ENCODE data around the gene SEPHS1.

SEPHS1 gene

DNA sequence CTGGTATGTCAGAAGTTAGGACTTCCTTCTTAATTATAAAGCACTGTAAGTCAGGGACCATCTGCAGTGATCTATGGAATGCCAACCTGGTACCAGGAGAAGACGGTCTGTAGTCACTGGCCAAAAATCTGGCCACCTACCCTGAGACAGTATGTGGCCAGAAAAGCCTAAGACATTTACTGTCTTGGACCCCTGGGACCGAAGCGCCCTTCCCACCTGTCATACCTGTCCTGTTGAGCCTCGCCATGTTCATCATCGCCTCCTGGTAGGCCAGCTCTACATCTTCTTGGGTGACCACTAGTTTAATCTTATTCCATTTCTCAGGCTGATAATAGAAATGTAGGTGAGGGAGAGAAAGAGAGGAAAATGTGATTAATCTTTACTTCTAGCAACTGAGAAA, 20.0 kb downstream of the SEPHS1 start:
- DNase-seq (ENCODE audit: low read depth in 2 of 2) = no peak

DNA sequence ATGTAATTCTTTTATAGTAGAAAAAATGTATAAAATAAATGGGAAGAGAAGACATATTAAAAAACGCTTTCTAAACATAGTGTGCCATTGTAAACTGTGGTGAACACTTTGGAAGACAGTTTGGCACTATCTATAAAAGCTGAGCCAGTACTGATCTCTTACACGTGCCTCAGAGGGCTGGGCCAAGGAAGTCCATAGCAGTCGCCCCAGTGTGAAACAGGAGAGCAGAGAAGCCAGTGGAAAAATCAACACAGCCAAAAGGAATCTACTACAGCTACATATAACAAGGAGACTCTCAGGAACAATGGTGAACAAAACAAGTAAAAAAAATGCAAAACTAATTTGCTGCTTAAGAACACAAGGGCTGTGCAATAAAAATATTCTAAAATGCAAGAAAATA, 20.6 kb downstream of the SEPHS1 start:
- no peak for DNase-seq (ENCODE audit: low read depth in 2 of 2)

DNA sequence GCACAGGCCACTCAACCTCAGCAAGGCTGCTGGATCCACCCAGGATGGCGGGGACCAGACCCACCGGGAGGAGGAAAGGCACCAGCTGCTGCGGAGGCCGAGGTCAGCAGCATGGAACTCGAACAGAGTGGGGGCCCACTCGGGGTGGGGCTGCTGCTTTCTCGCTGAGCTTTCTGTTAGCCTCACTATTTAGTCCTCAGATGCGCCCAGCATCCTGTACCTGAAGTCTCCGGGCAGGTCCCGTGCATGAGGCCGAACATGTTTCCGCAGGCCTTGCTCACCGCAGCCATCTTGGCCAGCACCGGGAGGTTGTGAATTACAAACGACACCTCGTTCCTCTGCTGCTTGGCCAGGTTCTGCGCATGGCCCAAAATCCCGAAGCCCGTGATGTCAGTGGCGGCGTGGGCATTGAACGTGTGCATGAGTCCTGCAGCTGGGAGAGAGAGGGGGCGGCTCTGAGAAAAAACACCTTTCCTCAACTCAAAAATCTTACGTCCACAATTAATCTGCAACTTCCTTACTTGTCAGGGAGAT, 25.4 kb downstream of the SEPHS1 start:
- DNase-seq (ENCODE audit: low read depth in 2 of 2) = no peak

DNA sequence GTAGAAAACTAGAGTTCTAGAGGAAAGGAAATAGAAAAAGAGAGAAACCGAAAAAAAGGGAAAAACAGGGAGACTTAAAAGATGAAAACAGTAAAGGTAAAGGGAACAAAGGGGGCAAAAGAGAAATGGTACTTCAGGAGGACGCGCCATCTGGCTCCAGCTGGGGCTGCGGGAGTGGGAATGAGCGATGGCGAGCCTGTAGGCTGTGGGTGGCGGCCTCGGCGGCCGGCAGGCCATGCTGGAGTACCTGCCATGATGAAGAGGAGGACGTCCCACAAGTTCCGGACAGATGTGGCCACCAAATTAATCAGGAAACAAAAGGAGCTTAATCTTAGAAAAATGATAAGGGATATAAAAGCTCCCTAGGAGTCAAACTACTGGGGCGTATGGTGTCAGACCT, 26.5 kb downstream of the SEPHS1 start:
- no peak for DNase-seq (ENCODE audit: low read depth in 2 of 2)

DNA sequence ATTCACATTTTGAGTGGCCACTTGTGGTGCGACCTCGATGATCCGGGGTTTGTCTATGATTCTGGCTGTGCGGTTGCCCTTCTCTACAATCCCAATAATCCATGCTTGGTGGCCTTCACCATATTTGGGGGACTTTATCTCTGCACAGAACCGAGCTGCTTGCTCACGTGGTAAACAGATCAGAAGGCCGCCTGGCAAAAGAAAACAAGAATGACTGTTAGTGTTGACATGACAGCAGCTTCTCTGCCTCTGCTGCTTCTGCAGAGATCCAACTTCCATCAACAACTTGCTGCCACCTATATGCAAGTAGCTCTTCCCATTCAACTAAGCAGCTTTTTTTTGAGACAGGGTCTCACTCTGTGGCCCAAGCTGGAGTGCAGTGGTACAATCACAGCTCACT, 28.9 kb downstream of the SEPHS1 start:
- no peak for DNase-seq (ENCODE audit: low read depth in 2 of 2)

DNA sequence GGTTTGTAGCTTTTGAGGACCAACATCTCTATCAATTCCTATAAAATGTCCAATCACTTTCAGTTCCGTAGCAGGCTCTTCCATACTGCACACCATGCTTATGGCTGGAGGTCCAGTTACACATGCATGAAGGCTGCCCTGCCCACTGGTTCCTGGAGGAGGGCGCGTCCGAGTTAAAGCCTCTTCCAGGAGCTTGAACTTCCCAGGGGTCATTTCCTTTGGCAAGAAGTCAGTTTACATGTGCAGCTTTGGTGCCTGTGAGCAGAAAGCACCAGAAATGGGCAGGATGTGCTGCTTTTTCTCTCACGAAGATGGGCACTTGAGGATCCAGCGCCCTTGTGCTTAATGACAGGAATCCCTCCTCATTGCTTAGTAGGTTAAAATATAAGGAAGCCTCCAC, 30.6 kb downstream of the SEPHS1 start:
- DNase-seq (ENCODE audit: low read depth in 2 of 2) = no peak

DNA sequence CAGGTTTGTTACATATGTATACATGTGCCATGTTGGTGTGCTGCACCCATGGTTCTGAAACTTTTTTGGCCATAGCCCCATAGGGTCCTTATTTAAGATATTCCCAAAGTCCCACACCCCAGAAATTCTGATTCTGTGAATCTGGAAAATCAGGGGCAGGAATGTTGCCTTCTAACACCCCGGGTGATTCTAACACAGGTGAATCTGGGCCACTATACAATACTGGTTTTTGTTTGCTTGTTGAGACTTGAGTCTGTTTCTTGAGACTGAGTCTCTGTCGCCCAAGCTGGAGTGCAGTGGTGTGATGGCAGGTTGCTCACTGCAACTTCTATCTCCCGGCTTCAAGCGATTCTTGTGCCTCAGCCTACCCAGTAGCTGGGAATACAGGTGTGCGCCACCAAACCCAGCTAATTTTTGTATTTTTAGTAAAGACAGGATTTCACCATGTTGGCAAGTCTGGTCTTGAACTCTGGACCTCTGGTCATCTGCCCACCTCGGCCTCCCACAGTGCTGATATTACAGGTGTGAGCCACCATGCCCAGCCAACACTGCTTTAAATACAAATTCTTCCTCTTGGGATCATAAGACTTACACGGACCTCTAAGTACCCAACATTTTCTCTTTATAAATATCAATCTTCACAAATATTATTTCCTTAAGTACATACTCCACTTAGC, 31.3 kb downstream of the SEPHS1 start:
- no peak for DNase-seq (ENCODE audit: low read depth in 2 of 2)

DNA sequence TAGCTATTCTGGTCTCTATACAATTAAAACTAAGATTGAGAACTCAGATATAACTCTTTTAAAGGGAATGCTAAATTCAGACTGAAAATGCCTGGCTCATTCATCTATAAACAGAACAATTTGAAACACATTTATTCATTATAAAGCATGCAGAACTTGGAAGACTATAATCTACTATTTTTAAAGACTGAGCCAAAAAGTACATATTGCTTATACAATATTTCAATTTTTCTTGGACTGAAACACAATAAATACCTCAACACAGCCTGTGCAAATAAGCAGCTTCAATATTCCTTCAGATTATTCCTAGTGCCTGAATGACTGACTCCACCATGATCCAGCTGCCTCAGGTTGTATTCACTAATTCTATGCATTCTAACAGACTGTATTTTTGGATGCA, 32.7 kb downstream of the SEPHS1 start:
- DNase-seq (ENCODE audit: low read depth in 2 of 2) = no peak

DNA sequence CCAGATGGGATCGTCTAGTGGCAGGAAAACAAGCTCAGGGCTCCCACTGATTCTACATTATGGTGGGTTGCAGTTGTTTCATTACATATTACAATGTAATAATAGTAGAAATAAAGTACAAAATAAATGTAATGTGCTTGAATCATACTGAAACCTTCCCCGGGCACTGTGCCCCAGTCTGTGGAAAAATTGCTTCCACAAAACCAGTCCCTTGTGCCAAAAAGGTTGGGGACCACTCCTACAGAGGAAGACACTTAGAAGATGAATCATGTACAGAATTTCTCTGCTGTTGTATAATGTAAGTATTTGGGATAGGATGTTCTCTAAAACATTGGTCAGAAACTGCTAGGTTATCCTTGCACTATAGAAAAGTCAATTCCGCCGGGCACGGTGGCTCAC, 36.9 kb downstream of the SEPHS1 start:
- no peak for DNase-seq (ENCODE audit: low read depth in 2 of 2)

DNA sequence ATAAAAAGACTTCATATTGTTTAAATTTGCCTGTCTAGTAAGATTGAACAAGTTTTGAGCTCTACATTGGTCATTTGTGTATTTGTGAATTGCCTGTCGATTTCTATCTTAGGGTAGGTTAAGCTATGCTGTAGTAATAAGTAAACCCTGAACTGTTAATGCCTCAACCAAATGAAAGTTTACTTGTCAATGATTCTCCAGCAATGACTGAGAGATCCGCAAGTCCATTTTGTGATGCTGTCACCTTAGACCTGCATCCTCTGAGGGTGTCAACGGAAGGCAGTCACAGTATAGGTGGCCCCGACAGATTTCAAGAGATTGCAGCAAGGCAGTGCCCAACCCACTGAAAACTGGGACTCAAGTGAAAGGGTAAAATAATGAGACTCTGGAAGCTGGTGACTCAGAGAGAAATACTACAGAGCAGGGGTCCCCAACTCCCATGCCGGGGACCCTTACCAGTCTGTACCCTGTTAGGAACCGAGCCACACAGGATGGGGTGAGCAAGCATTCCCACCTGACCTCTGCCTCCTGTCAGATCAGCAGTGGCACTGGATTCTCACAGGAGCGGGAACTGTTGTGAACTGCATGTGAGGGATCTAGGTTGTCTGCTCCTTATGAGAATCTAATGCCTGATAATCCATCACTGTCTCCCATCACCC, 37.4 kb downstream of the SEPHS1 start:
- no peak for DNase-seq (ENCODE audit: low read depth in 2 of 2)

DNA sequence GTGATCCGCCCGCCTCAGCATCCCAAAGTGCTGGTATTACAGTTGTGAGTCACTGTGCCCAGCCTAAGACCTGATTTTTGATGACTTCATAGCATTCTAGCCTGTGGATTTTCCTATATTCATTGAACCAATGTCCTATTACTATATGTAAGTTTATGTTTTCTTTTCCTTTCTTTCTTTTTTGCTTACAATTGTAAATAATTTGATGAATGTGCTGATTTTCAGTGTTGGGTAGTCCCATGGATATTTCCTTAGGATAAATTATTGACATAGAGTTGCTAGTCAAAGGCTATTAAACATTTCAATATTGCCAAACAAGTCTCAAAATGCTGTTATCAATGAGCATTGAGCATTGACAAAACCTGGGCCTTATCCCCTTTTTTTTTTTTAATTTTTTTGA, 38.3 kb downstream of the SEPHS1 start:
- DNase-seq (ENCODE audit: low read depth in 2 of 2) = no peak

DNA sequence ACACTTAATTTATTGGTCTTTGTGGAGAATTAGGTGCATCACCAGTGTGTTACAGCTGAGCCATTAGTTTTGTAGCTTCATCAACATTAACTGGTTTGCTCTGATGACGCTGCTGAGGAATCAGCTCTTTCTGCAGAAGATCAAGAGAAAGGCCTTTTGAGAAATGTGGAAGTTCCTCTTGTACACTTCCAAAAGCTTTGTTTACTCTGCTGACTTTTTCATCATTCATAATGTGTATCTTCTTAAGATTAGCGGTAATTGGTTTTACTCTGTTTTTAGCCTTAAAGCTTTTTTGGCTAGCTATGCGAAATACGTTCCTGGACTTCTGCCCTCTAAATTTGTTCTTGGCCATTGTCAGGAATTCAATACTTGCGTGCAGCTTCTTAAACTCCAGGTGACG, 40.0 kb downstream of the SEPHS1 start:
- DNase-seq (ENCODE audit: low read depth in 2 of 2) = no peak

DNA sequence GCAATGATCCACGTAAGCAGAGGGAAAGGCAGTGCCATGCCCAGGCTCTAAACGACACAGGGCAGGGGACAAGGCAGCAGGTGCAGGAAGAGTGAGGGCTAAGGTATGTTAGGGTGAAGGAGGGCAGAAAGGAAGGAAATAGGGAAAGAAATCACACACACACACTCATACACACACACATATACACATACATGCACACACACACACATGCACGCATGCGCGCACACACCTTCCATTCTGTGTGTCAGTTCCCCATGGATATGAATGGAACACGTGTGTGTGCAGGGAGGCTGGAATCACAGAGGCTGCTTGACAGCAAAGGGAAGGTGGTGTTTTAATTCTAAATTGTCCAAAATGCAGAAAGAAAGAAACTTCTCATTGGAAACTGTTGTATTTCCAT, 42.0 kb downstream of the SEPHS1 start:
- no peak for DNase-seq (ENCODE audit: low read depth in 2 of 2)

DNA sequence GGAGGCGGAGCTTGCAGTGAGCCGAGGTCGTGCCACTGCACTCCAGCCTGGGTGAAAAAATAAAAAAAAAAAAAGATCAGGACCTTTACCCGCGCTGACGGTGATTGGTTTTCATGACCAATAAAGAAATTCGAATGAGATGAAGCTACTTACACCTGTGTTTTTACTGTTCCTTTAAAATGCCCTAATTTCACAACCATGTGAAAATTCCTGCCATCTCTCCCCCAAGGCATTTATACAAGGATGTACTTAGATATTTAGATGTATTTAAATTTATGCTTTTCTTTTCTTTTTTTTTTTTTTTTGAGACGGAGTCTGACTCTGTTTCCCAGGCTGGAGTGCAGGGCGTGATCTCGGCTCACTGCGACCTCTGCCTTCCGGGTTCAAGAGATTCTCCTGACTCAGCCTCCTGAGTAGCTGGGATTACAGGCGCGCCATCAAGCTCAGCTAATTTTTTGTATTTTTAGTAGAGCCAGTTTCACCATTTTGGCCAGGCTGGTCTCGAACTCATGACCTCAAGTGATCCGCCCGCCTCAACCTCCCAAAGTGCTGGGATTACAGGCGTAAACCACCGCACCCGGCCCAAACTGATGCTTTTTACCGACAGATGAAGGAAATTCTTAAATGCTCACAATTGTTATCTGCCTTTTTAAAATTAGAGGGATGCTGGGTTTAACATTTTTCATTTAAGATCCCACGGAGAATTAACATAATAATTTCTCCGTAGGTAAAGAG, 45.1 kb downstream of the SEPHS1 start:
- no peak for DNase-seq (ENCODE audit: low read depth in 2 of 2)

DNA sequence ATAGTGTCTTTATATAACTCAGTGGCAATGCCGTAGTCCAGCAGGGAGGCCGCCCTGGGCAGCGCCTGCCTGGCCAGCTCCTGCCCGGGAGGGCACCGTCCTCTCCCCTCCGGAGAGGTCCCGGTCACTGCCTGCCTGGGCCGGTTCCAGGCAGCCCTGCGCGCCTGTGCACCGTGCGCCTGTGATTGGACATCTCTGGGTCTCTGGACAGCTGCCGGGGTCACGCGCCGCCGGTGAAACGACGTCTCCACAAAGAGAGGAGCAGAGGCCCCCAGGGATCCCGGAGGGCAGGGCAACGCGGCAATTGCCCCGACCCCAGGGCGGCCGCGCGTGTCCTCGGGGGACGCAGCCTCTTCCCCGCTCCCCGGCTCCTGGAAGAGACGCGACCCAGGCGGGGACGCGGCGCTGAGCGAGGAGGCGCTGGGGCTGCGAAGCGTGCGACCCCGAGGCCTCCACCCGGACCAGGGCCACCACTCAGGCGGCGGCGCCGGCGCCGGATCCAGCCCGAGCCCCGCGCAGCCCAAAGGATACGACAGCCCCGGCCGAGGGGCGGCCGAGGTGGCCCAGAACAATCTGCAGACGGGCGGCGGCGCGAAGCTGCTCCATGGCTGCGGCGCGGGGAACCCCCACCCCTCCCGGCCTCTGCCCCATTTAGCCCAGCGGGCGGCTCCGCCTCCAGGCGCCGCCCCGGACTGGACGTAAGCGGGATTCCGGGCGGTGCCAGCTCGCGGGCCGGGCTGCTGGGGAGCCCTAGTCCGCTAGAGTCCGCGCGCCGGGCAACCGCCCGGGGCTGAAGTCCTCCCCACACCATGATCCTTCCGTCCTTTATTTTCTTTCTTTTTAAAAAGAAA, 48.4 kb downstream of the SEPHS1 start, which contains the start of gene PHYH:
Gene PHYH (minus strand): TSS at position 628 of the 851 bp plus-strand sequence. CDS start 22 bp downstream, at position 606.
- DNase-seq (ENCODE audit: low read depth in 2 of 2) = peak; percentile 61 to 63

DNA sequence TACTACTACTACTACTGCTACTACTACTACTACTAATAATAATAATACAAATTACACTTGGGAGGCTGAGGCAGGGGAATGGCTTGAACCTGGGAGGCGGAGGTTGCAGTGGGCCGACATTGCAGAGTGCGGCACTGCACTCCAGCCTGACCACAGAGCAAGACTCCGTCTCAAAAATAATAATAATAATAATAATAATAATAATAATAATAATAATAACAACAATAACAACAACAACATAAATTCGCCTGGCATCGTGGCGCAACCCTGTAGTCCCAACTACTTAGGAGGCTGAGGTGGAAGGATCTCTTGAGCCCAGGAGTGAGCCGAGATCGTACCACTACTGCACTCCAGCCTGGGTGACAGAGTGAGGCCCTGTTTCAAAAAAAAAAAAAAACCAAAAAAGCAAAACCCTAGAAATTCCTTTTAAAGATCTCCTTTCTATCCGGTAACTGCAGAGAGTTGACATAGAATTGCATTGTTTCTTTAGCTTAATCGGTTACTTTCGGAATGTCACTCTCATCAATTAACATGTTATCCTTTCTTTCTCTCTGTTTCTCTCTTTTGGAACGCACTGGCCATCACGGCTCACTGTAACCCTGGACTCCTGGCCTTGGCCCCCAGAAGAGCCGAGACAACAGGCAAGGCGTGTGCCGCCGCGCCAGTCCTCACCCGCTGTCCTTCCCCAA, 49.2 kb downstream of the SEPHS1 start:
- DNase-seq (ENCODE audit: low read depth in 2 of 2) = no peak

DNA sequence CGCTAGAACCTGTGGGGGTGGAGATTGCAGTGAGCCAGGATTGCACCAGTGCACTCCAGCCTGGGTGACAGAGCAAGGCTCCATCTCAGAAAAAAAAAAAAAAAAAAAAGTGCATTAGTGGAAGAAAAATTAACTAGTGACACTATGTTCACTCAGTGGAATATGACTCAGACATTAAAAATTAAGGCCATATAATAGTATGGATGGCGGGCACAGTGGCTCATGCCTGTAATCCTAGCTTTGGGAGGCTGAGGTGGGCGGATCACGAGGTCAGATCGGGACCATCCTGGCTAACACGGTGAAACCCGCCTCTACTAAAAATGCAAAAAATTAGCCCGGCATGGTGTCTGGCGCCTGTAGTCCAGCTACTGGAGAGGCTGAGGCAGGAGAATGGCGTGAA, 51.6 kb downstream of the SEPHS1 start:
- no peak for DNase-seq (ENCODE audit: low read depth in 2 of 2)

DNA sequence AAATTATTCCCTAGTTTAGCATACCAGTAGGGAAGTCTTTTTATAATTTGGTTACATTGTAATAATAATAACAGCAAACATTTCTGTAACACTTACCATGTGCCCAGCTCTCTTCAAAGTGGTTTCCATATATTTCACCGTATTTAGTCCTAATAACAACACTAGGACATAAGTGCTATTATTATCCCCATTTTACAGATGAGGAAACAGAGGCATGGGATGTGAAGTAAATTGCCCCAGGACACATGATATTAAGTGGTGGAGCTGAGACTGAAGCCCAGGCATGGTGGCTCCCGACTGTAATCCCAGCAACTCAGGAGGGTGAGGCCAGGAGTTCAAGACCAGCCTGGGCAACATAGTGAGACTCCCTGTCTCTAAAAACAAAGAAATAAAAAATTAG, 53.3 kb downstream of the SEPHS1 start:
- no peak for DNase-seq (ENCODE audit: low read depth in 2 of 2)

DNA sequence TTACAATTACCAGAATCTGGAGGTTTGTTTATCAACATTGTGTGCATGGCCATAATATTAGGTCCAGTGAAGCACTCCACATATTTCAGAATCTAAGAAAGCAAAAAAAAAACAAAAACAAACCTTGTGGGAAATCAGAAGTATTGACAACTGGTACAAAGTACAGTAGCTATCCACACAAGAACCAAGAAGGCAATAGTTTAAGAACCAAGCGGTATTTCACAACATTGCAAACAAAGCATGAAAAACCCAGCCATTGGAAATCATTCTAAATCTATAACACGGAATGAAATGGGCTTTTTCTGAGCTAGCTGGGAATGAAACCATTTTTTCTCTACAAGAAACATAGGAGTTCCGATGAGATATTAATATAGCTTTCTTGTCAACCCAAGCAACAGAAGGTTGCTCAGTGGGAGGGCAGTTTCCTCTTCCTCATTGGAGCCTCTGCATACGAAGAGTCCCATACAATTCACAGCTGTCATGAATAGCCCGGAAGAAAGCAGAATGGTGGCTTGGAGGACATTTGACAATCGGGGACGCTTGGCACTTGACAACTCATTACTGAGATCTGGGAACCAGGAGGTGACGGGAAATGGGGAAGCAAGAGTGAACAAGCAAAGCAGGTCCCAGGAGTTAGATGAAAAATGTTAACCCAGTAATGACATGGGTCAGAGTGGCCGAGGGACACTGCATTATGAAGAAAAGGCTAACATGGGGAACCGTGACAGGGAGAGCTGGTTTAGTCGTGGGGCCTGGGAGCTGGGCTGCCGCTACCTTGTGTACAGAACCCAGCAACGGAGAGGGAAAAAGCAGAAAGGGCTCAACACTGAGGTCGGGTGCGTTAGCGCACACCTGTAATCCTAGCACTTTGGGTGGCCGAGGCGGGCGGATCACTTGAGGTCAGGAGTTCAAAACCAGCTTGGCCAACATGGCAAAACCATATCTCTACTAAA, 56.0 kb downstream of the SEPHS1 start:
- DNase-seq (ENCODE audit: low read depth in 2 of 2) = no peak

DNA sequence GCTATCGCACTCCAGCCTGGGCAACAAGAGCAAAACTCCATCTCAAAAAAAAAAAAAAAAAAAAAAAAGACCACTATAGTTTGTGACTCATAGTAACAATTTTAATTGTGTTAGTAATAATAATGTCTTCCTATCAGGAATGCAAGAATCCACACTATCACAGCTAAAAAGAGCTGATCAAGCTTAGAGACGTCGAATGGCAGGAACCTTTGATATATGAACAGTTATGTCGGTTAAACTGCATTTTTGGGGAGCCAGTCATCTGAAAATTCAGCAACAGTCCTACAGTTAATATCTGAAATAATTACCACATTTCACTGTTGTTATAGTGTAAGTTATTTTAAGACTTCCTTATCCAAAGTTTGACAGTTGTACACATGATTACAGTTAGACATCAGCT, 57.0 kb downstream of the SEPHS1 start:
- DNase-seq (ENCODE audit: low read depth in 2 of 2) = no peak
